Erythroblast (primary cell): Measurements from ENCODE around the gene ARSB.

ENCODE experiments used
- GATA1 ChIP-seq: IDR thresholded peaks from 2 replicates; pipeline ENCODE4 v1.6.1; 2011; ENCODE audit warnings: low read depth, mild to moderate bottlenecking, control low read depth, low read length, moderate library complexity
- POLR2A ChIP-seq: IDR thresholded peaks from 2 replicates; pipeline ENCODE4 v1.6.1; 2011; ENCODE audit warnings: mild to moderate bottlenecking, low read length

- TF ChIP-seq POLR2A (no peak), GATA1 (no peak)
Measured at GRCh38 chr5:79031485-79031867, 46.4 kb upstream of the ARSB start.
